Activated CD4-positive, alpha-beta memory T cell treated with anti-CD3 and anti-CD28 coated beads, Interleukin-2, amount 10 ng/mL, durations not matched to agents 7 days and 5 days (primary cell): ENCODE measurements around the gene CD200R1L. TPM values are rescaled to one million over a fixed set of nuclear protein-coding genes. Genes with fewer than 3 reads are reported as not detected.

Experiments
- CTCF ChIA-PET: fragments of 350-600 bp; sonication (Branson Sonifier 250); formaldehyde crosslinking; loops from one replicate; lab custom pipeline; 2021; ENCODE audit warnings: antibody characterized with exemption, inconsistent platforms; lab: Charles Lee
- POLR2A ChIA-PET: fragments of 350-600 bp; sonication (Branson Sonifier 250); formaldehyde crosslinking; loops from one replicate; lab custom pipeline; 2021; ENCODE audit warnings: antibody characterized with exemption; lab: Charles Lee
- DNase-seq: peaks from one replicate; pipeline ENCODE4 v3.0.0-alpha.2; 2020
- H3K27ac Mint-ChIP-seq: one replicate; pipeline ENCODE4 v1.8.0; 2021; ENCODE audit warnings: mild to moderate bottlenecking, mixed read lengths
- H3K27me3 Mint-ChIP-seq: one replicate; pipeline ENCODE4 v1.8.0; 2021; ENCODE audit warnings: mixed read lengths
- H3K36me3 Mint-ChIP-seq: one replicate; pipeline ENCODE4 v1.8.0; 2021; ENCODE audit warnings: low read depth, mixed read lengths
- H3K4me1 Mint-ChIP-seq: one replicate; pipeline ENCODE4 v1.8.0; 2021; ENCODE audit warnings: mixed read lengths
- H3K4me3 Mint-ChIP-seq: one replicate; pipeline ENCODE4 v1.8.0; 2021; ENCODE audit warnings: mild to moderate bottlenecking, mixed read lengths
- H3K9me3 Mint-ChIP-seq: one replicate; pipeline ENCODE4 v1.8.0; 2021; ENCODE audit warnings: mixed read lengths
- total RNA-seq, 2 experiments: library from RNA; stranded (reverse); gene quantifications; one replicate each; pipeline ENCODE4 v1.2.3, GENCODE V29; 2021

The CD200R1L gene
- total RNA-seq, 2 experiments from 2014 or later: not detected

DNA sequence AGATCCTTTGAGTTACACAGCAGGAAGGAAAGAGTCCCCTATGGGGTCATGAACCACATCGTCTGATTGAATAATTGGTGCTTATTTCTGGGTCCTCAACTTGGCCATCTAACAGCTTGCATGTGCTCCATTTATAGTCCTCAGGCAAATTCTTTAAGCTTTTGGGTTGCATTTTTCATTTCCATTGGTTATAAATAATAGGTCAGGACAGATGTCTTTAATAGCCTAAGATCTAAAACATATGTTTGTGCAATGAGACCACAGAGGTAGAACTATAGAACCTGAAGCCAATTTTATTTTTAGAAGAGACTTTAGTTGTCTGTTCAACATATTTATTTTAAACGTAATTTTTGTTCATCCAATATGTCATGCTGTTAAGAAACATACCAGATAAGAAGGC is 43.2 kb downstream of the CD200R1L start:
- Mint-ChIP-seq H3K4me1 (peaks cover 16% of the 10 kb centered on the region), H3K36me3 (no peaks in the 10 kb centered on the region), H3K27ac (no peak overlapping the region), H3K4me3 (no peak overlapping the region), H3K27me3 (no peaks in the 10 kb centered on the region), H3K9me3 (no peaks in the 10 kb centered on the region)
- ChIA-PET CTCF (interaction anchor here (0.9 to 1.6 kb wide), 2 partner anchors 13 to 69 kb away, joined by 3 read pairs; no protein-coding TSS in a partner anchor), POLR2A (no interaction called here)
- DNase-seq: no peak

DNA sequence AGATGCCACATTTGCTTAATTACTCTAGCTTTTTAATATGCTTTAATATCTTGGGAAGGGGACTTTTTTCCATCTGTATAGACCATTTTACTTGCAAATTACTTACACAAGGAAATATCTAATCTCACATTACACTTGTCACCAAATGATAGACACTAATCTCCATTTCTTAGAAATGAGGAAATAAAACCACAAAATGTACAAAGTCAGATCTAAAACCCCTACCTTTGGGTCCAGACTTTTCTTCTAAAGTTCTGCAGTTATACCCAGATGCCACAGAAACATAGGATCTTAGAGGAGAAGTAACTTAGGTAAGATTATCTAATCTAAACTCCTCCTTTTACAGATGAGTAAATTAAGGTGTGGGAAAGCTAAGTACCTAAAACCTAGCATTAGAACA is 44.3 kb downstream of the CD200R1L start:
- no peak for DNase-seq
- Mint-ChIP-seq H3K27ac (no peak overlapping the region), H3K9me3 (no peaks in the 10 kb centered on the region), H3K4me3 (no peak overlapping the region), H3K27me3 (no peaks in the 10 kb centered on the region), H3K36me3 (no peaks in the 10 kb centered on the region), H3K4me1 (peaks cover 9% of the 10 kb centered on the region)
- ChIA-PET POLR2A (interaction anchor here (1.4 kb wide), 1 partner anchor 68 kb away, joined by 3 read pairs; no protein-coding TSS in a partner anchor), CTCF (interaction anchor here (0.7 to 1.6 kb wide), 2 partner anchors 11 to 114 kb away, joined by 3 read pairs; no protein-coding TSS in a partner anchor)

DNA sequence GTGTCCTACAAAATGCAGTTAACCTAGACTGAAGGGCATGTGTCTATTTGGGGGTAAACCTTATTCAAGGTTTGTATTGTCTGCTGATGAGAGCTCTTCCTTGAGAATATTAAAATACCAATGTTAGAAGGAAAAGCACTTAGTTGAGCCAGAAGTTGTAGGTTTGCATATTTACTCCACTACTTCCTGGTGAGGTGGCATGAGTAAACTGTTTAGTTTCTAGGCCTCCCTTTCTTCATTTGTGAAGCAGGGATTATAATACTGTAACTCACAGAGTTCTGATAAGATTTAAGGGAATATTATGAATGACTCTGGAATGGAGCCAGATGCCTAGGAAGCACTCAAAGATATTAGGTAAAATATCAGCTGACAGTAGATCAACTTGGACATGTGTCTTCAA is 46.7 kb downstream of the CD200R1L start:
- no peak overlapping the region for H3K27ac Mint-ChIP-seq
- no peaks in the 10 kb centered on the region for H3K9me3 Mint-ChIP-seq
- DNase-seq: no peak
- no peak overlapping the region for H3K4me3 Mint-ChIP-seq
- H3K4me1 Mint-ChIP-seq: peaks cover 9% of the 10 kb centered on the region
- H3K36me3 Mint-ChIP-seq: no peaks in the 10 kb centered on the region
- ChIA-PET CTCF (no interaction called here), POLR2A (no interaction called here)
- no peaks in the 10 kb centered on the region for H3K27me3 Mint-ChIP-seq

DNA sequence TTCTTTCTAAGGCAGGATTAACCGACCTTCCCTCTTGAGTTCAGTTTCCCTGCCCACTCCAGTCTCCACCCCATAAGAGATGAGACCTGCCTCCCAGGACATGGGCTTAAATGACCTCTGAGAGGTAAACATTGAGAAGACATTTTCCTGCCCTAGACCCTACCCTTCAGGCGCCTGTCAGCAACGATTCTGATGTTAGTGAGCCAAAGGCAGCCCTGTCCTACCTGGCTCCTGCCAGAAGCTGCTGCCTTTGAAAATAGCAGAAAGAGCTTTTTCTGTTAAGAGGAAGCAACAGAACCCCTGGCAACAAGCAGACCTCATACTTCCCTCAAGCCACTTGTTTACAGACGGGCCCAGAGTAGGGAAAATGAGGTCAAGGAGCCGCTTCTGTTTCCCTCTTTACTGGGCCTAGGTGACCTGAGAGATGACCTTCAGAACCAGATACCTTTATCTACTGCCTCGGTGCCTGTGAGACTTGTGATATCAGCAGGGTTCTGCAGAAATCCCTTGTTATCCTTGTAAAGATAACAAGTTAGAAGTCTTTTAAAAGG is 52.0 kb downstream of the CD200R1L start:
- Mint-ChIP-seq H3K27ac (no peak overlapping the region), H3K36me3 (no peaks in the 10 kb centered on the region), H3K4me3 (no peak overlapping the region), H3K9me3 (peaks cover 6% of the 10 kb centered on the region), H3K4me1 (peaks cover 20% of the 10 kb centered on the region), H3K27me3 (no peaks in the 10 kb centered on the region)
- POLR2A ChIA-PET: no interaction called here
- CTCF ChIA-PET: no interaction called here
- no peak for DNase-seq

- Mint-ChIP-seq H3K4me1 (peaks cover 19% of the 10 kb centered on the region), H3K9me3 (peaks cover 6% of the 10 kb centered on the region), H3K27me3 (no peaks in the 10 kb centered on the region), H3K36me3 (no peaks in the 10 kb centered on the region), H3K27ac (no peak overlapping the region), H3K4me3 (no peak overlapping the region)
- ChIA-PET CTCF (no interaction called here), POLR2A (no interaction called here)
- no peak for DNase-seq
These were observed 53.2 kb downstream of the CD200R1L start for GRCh38 chr3:112793326-112794081.

GRCh38 chr3:112791736-112792135 is 54.9 kb downstream of the CD200R1L start:
- peaks cover 16% of the 10 kb centered on the region for H3K9me3 Mint-ChIP-seq

DNA sequence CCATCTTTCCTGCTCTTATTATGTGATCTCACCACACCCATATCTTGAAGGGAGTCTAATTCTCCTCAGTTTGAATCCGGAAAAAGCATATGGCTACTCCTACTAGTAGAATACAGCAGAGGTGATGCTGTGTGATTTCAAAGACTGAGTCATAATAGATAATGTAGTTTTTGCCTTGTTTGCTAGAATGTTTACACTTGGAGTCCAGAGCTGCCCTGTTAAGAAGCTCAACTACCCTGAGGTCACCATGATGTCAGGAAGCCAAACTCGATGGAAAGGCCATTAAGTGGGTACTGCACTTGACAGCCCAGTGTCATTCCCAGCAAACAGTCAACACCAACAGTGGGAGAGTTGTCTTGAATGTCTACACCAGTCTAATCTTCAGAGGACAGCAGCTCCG is 56.9 kb downstream of the CD200R1L start:
- ChIA-PET CTCF (no interaction called here), POLR2A (no interaction called here)
- peaks cover 2% of the 10 kb centered on the region for H3K36me3 Mint-ChIP-seq
- H3K4me1 Mint-ChIP-seq: peaks cover 20% of the 10 kb centered on the region
- no peak overlapping the region for H3K4me3 Mint-ChIP-seq
- H3K27ac Mint-ChIP-seq: no peak overlapping the region
- DNase-seq: no peak
- H3K27me3 Mint-ChIP-seq: no peaks in the 10 kb centered on the region
- H3K9me3 Mint-ChIP-seq: peaks cover 16% of the 10 kb centered on the region

More at GRCh38 chr3:112791736-112792135, 54.9 kb downstream of the CD200R1L start:
- no peak for DNase-seq
- Mint-ChIP-seq H3K27ac (no peak overlapping the region), H3K36me3 (peaks cover 2% of the 10 kb centered on the region), H3K27me3 (no peaks in the 10 kb centered on the region), H3K4me3 (no peak overlapping the region), H3K4me1 (peaks cover 19% of the 10 kb centered on the region)
- ChIA-PET POLR2A (no interaction called here), CTCF (interaction anchor here (0.7 kb wide), 1 partner anchor 719 kb away, joined by 5 read pairs; no protein-coding TSS in a partner anchor)

DNA sequence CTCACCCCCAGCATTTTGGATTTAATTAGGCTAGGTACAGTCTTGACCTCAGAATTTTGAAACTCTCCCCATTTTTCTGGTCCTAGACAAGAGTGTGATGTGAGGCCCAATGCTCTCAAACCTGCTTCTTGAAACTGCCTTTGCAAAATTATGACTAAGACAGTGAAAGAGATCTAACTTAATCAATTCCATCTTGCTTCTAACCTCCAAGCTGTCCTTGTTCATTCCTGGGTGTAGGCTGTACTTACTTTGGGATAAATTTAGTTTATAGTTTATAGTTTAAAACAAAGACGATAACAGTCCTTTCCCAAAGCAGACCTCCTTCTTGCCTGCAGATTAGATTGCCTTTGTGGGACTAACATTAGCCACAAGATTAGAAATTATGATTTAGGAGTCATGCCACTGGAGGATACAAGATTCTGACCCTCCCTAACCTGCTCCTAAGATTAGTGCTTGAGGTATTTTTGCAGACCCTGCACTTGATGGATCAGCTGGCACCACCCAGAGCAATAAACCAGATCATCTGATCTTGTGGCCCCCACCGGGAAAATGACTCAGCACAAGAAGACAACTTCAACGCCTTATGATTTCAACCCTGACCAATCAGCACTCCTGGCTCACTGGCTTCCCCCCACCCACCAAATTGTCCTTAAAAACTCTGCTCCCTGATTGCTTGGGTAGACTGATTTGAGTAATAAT is 59.6 kb downstream of the CD200R1L start:
- Mint-ChIP-seq H3K27ac (no peak overlapping the region), H3K27me3 (no peaks in the 10 kb centered on the region), H3K4me1 (peaks cover 2% of the 10 kb centered on the region), H3K36me3 (peaks cover 2% of the 10 kb centered on the region), H3K9me3 (peaks cover 16% of the 10 kb centered on the region), H3K4me3 (no peak overlapping the region)
- POLR2A ChIA-PET: no interaction called here
- CTCF ChIA-PET: no interaction called here
- no peak for DNase-seq

DNA sequence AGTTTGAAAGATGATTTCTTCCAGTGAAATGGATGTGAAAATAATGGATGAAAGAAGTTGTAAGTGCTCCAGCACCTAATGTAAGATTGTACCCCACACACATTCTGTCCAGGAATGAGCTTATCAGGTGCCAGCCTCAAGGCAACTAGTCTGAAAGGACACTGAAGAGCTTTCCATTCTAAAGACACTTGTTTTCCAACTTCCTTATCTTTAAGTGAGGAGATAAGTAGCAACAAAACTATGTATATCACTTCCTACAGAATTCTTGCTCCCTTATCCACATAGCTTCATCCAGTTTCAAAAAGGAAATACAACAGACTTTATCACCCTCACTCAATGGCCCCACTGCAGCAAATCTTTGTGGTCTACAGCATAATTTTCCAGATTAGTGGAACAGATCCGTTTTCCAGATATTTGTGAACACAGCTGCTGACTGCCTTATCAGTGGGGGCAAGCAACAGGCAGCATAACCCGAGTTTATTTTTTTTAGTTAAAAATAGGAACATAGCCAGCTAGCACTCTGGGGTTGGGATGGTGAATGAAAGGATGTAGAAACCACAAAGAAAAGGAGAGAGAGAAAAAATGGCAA is 60.6 kb downstream of the CD200R1L start:
- peaks cover 2% of the 10 kb centered on the region for H3K4me1 Mint-ChIP-seq
- no peaks in the 10 kb centered on the region for H3K27me3 Mint-ChIP-seq
- no peak for DNase-seq
- no peak overlapping the region for H3K4me3 Mint-ChIP-seq
- CTCF ChIA-PET: interaction anchor here (0.7 to 1.0 kb wide), 2 partner anchors 49 to 193 kb away, joined by 3 to 4 read pairs; no protein-coding TSS in a partner anchor
- peaks cover 16% of the 10 kb centered on the region for H3K9me3 Mint-ChIP-seq
- H3K36me3 Mint-ChIP-seq: peaks cover 2% of the 10 kb centered on the region
- H3K27ac Mint-ChIP-seq: no peak overlapping the region
- POLR2A ChIA-PET: interaction anchor here (2.1 kb wide), 1 partner anchor 12 kb away, joined by 6 read pairs; no protein-coding TSS in a partner anchor

- no peak overlapping the region for H3K27ac Mint-ChIP-seq
- peaks cover 2% of the 10 kb centered on the region for H3K36me3 Mint-ChIP-seq
- DNase-seq: no peak
- no peaks in the 10 kb centered on the region for H3K27me3 Mint-ChIP-seq
- H3K9me3 Mint-ChIP-seq: peaks cover 15% of the 10 kb centered on the region
- H3K4me1 Mint-ChIP-seq: peaks cover 2% of the 10 kb centered on the region
- no peak overlapping the region for H3K4me3 Mint-ChIP-seq
- CTCF ChIA-PET: interaction anchor here (0.9 to 1.0 kb wide), 2 partner anchors 51 to 194 kb away, joined by 3 read pairs; no protein-coding TSS in a partner anchor
- POLR2A ChIA-PET: interaction anchor here (2.1 kb wide), 1 partner anchor 11 kb away, joined by 6 read pairs; no protein-coding TSS in a partner anchor
These were observed 61.2 kb downstream of the CD200R1L start for GRCh38 chr3:112785321-112786001.

DNA sequence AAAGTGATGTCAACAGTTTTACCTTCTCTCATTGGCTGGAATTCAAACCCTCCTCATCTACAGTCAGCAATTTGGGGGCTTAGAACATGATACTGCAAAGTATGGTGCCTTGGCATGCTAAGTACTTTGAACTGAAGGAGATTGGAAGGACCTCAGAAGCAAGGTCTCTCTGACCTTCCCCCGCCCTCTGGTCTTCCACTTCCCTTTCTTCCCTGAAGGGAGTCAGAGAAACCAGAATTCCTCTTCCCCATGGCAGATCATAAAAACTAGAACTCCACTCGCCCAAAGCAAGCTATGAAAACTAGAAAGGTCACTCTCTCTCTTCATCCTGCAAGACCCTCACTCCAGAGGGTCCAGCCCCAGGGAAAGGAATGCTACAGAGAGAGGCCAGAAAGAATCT is 64.2 kb downstream of the CD200R1L start:
- no peaks in the 10 kb centered on the region for H3K36me3 Mint-ChIP-seq
- H3K4me3 Mint-ChIP-seq: no peak overlapping the region
- H3K27me3 Mint-ChIP-seq: no peaks in the 10 kb centered on the region
- no peak overlapping the region for H3K27ac Mint-ChIP-seq
- DNase-seq: no peak
- H3K9me3 Mint-ChIP-seq: peaks cover 2% of the 10 kb centered on the region
- POLR2A ChIA-PET: no interaction called here
- CTCF ChIA-PET: no interaction called here
- peaks cover 2% of the 10 kb centered on the region for H3K4me1 Mint-ChIP-seq

DNA sequence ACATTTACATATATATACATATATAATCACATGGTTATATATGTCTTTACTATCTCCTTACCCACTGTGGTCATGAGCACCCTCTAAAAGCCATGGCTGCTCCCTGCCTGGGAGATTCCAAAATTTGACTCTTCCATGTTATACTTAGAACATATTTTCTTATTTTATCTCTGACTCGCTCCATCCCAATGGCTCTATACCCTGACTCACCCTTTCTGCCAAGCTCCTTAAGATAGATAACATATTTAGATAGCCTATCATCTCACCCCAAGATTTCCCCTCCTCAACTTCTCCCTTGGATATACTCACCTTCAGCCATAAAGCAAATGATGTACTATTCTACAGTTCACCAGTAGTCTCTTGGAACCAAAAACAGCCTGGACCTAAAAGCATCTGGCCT is 65.1 kb downstream of the CD200R1L start:
- DNase-seq: no peak
- Mint-ChIP-seq H3K36me3 (no peaks in the 10 kb centered on the region), H3K27ac (no peak overlapping the region), H3K27me3 (no peaks in the 10 kb centered on the region), H3K4me3 (no peak overlapping the region), H3K9me3 (no peaks in the 10 kb centered on the region), H3K4me1 (peaks cover 3% of the 10 kb centered on the region)
- POLR2A ChIA-PET: no interaction called here
- CTCF ChIA-PET: no interaction called here
